A549 (cell line): ENCODE measurements around the gene PNMA8B. TPM values are rescaled to one million over a fixed set of nuclear protein-coding genes. Genes with fewer than 3 reads are reported as not detected.

Source experiments
- ATAC-seq, 2 experiments: fragments of 200-7000 bp in 1 of 2; fragments of >200 bp in 1 of 2; cut with Nextera tagmentation in 1 of 2; cut with Tn5 transposase in 1 of 2; 3 replicates each; pipeline versions ENCODE4 v1.8.0 to v1.9.1; 2018 to 2020; ENCODE audit warnings: mild to moderate bottlenecking in 1 of 2, moderate library complexity in 1 of 2
- CTCF ChIA-PET: fragments of 300-600 bp; sonication (Branson Sonifier 250); formaldehyde crosslinking; extraction: SDS; loops from one replicate; lab custom pipeline; 2021; ENCODE audit warnings: antibody characterized with exemption, inconsistent platforms; lab: Yijun Ruan, JAX
- POLR2A ChIA-PET: fragments of 350-600 bp; formaldehyde crosslinking; extraction: SDS; loops from one replicate; lab custom pipeline; 2021; ENCODE audit warnings: antibody characterized with exemption, inconsistent platforms; lab: Yijun Ruan, JAX
- DNase-seq, 2 experiments: peaks; one replicate each; pipeline versions ENCODE4 v3.0.0 to v3.0.0-alpha.2; 2011 to 2016; ENCODE audit warnings: low read depth in 1 of 2, low spot score in 1 of 2
- FAIRE-seq: peaks from 2 replicates; lab custom pipeline; 2011; peaks lifted over from hg19 to GRCh38; lab: Jason Lieb, UNC
- H3K27ac ChIP-seq, 2 experiments: fragments of >200 bp; sonication (Bioruptor Twin); formaldehyde crosslinking; 3 replicates each; pipeline ENCODE4 v1.5.1; 2016 to 2017
- H3K4me1 ChIP-seq: fragments of >200 bp; sonication (Bioruptor Twin); formaldehyde crosslinking; 3 replicates; pipeline ENCODE4 v1.6.1; 2016
- H3K4me2 ChIP-seq: fragments of >200 bp; sonication (Bioruptor Twin); formaldehyde crosslinking; 3 replicates; pipeline ENCODE4 v1.6.1; 2016
- H3K4me3 ChIP-seq: fragments of >200 bp; sonication (Bioruptor Twin); formaldehyde crosslinking; 3 replicates; pipeline ENCODE4 v1.5.1; 2016
- H3K9me3 ChIP-seq: fragments of >200 bp; sonication (Bioruptor Twin); formaldehyde crosslinking; 3 replicates; pipeline ENCODE4 v1.6.1; 2016
- CBX2 ChIP-seq: fragments of 200-600 bp; sonication (generic); IDR thresholded peaks from 2 replicates; pipeline ENCODE4 v1.6.1; 2016; ENCODE audit warnings: low read depth, mild to moderate bottlenecking, borderline replicate concordance
- CBX8 ChIP-seq: fragments of 200-600 bp; sonication (generic); IDR thresholded peaks from 2 replicates; pipeline ENCODE4 v1.6.1; 2016
- CHD2 ChIP-seq: fragments of 150-350 bp; IDR thresholded peaks from 2 replicates; pipeline ENCODE4 v1.6.1; 2014; ENCODE audit warnings: low read length; ENCODE audit not compliant: partially characterized antibody
- CHD4 ChIP-seq: fragments of 200-600 bp; sonication (generic); IDR thresholded peaks from 2 replicates; pipeline ENCODE4 v1.6.1; 2016; ENCODE audit warnings: antibody characterized with exemption, mild to moderate bottlenecking, borderline replicate concordance
- EHF ChIP-seq: fragments of 250-450 bp; sonication (Bioruptor Pico); IDR thresholded peaks from 2 replicates; pipeline ENCODE4 v1.5.0; 2020; ENCODE audit warnings: mild to moderate bottlenecking
- ESRRA ChIP-seq: fragments of 150-350 bp; IDR thresholded peaks from 2 replicates; pipeline ENCODE4 v1.6.1; 2014; ENCODE audit warnings: mild to moderate bottlenecking, low read length, borderline replicate concordance
- FOXS1 ChIP-seq: fragments of 250-450 bp; sonication (Bioruptor Pico); IDR thresholded peaks from 2 replicates; pipeline ENCODE4 v1.5.0; 2020; ENCODE audit warnings: mild to moderate bottlenecking, moderate library complexity
- GATA3 ChIP-seq: IDR thresholded peaks from 2 replicates; pipeline ENCODE4 v1.6.1; 2012; ENCODE audit warnings: borderline replicate concordance
- HDAC2 ChIP-seq: fragments of 200-600 bp; sonication (generic); IDR thresholded peaks from 2 replicates; pipeline ENCODE4 v1.6.1; 2016
- HEYL ChIP-seq: fragments of 250-450 bp; sonication (Bioruptor Pico); IDR thresholded peaks from 2 replicates; pipeline ENCODE4 v1.8.0; 2021; ENCODE audit warnings: mild to moderate bottlenecking, moderate library complexity
- HOXB13 ChIP-seq: fragments of 250-450 bp; sonication (Bioruptor Pico); IDR thresholded peaks from 2 replicates; pipeline ENCODE4 v1.5.0; 2020; ENCODE audit warnings: low read depth, mild to moderate bottlenecking, moderate library complexity
- KDM1A ChIP-seq: fragments of 200-600 bp; sonication (generic); IDR thresholded peaks from 2 replicates; pipeline ENCODE4 v1.6.1; 2016; ENCODE audit warnings: low read depth, mild to moderate bottlenecking
- KDM5A ChIP-seq: fragments of 200-600 bp; sonication (generic); IDR thresholded peaks from 2 replicates; pipeline ENCODE4 v1.6.1; 2016; ENCODE audit warnings: antibody characterized with exemption, mild to moderate bottlenecking
- MAZ ChIP-seq: fragments of 150-350 bp; IDR thresholded peaks from 2 replicates; pipeline ENCODE4 v1.6.1; 2014; ENCODE audit warnings: antibody characterized with exemption, low read depth, low read length, borderline replicate concordance
- MYC ChIP-seq: IDR thresholded peaks from 2 replicates; pipeline ENCODE4 v1.6.1; 2012; ENCODE audit warnings: mild to moderate bottlenecking, inconsistent platforms, low read length, improper control_type of control experiment, borderline replicate concordance
- POLR2AphosphoS2 ChIP-seq: conservative IDR thresholded peaks from 2 replicates; pipeline ENCODE4 v1.6.1; 2012; ENCODE audit warnings: low read length, improper control_type of control experiment, inconsistent platforms
- RAD21 ChIP-seq, 2 experiments: fragments of >200 bp in 1 of 2; sonication (Bioruptor Twin) in 1 of 2; formaldehyde crosslinking in 1 of 2; IDR thresholded peaks in 1 of 2; conservative IDR thresholded peaks in 1 of 2; 2 replicates in 1 of 2; 3 replicates in 1 of 2; pipeline ENCODE4 v1.6.1; 2012 to 2018; ENCODE audit warnings: inconsistent platforms in 1 of 2
- RCOR1 ChIP-seq: fragments of 150-350 bp; IDR thresholded peaks from 2 replicates; pipeline ENCODE4 v1.6.1; 2014; ENCODE audit warnings: antibody characterized with exemption, low read length, low read depth
- RFX5 ChIP-seq: fragments of 450-650 bp; IDR thresholded peaks from 2 replicates; pipeline ENCODE4 v1.7.1; 2014; ENCODE audit warnings: antibody characterized with exemption, mild to moderate bottlenecking, moderate library complexity
- RNF2 ChIP-seq: fragments of 200-600 bp; sonication (generic); IDR thresholded peaks from 2 replicates; pipeline ENCODE4 v1.6.1; 2016; ENCODE audit warnings: low read depth, mild to moderate bottlenecking, antibody characterized with exemption, moderate library complexity, borderline replicate concordance
- TP53 ChIP-seq: fragments of 250-450 bp; sonication (Bioruptor Pico); IDR thresholded peaks from 2 replicates; pipeline ENCODE4 v1.5.0; 2021; ENCODE audit warnings: mild to moderate bottlenecking, moderate library complexity
- ZFP36 ChIP-seq: fragments of 450-650 bp; IDR thresholded peaks from 2 replicates; pipeline ENCODE4 v1.6.1; 2014; ENCODE audit warnings: borderline replicate concordance; ENCODE audit not compliant: partially characterized antibody
- ZSCAN20 ChIP-seq: fragments of 250-450 bp; sonication (Bioruptor Pico); IDR thresholded peaks from 2 replicates; pipeline ENCODE4 v1.8.0; 2022; ENCODE audit warnings: mild to moderate bottlenecking, moderate library complexity
- WGBS: methylation state at CpG from one replicate; pipeline ENCODE4 v1.1.6; 2017; ENCODE audit errors: missing lambda C conversion rate; 5-methylcytosine and 5-hydroxymethylcytosine counted together
- polyA plus RNA-seq, 4 experiments: library from polyadenylated mRNA; depleted of rRNA in 3 of 4; stranded (reverse); fragments of >200 nt; fragmentation: RNase III in 1 of 4; extraction: RNeasy Plus Mini Kit Qiagen cat#74134 plus additional on column Dnase treatment in 1 of 4; gene quantifications; 2 replicates in 3 of 4; 3 replicates in 1 of 4; pipeline ENCODE4 v1.2.3, GENCODE V29; 2011 to 2017
- TF ChIP-seq, protein P1 (sequence below): IDR thresholded peaks from 2 replicates; pipeline ENCODE4 v1.6.1; 2012; ENCODE audit warnings: low read depth, borderline replicate concordance
- TF ChIP-seq, protein P2 (sequence below): fragments of 450-650 bp; IDR thresholded peaks from 2 replicates; pipeline ENCODE4 v1.6.1; 2014; ENCODE audit warnings: antibody characterized with exemption

PNMA8B gene
- polyA plus RNA-seq, 2 of the 4 experiments (the other 2 are of a cell fraction) = not detected

DNA sequence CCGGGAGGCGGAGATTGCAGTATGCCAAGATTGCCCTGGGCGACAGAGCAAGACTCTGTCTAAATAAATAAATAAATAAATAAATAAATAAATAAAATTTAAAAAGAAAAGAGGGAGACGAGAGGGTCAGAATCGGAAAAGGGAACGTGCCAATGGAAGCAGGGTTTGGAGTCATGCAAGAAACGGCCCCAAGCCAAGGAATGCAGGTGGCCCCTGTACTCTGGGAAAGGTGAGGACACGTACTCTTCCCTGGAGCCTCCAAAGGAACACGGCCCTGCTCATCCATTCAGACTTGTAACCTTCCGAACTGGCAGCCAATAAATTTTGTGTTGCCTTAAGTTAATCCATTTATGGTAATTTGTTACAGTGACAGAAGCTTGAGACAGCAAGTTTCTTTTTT lies 47.1 kb downstream of the PNMA8B start:
- no peak for FAIRE-seq
- ChIA-PET CTCF (interaction anchor here (0.9 to 3.7 kb wide), 10 partner anchors 9 to 168 kb away, joined by 3 to 11 read pairs (median 4); no protein-coding TSS in a partner anchor), POLR2A (no interaction called here)
- no peak overlapping the region for H3K4me2 ChIP-seq
- no peak overlapping the region for H3K4me3 ChIP-seq
- no peak for DNase-seq
- ATAC-seq = no peak
- no peaks in the 10 kb centered on the region for H3K9me3 ChIP-seq
- WGBS = 88% methylated on average over 10 of the region's 10 CpGs
- no peak overlapping the region for H3K27ac ChIP-seq
- H3K4me1 ChIP-seq = no peaks in the 10 kb centered on the region; the same call in 2 of the 3 replicates
- TF ChIP-seq ZSCAN20 (no peak), ZFP36 (no peak), CHD2 (no peak), KDM5A (no peak), MAZ (no peak), KDM1A (no peak), HEYL (CRISPR knock-in tag) (no peak), CBX8 (no peak), ESRRA (no peak)
- TF ChIP-seq, protein P1, sequence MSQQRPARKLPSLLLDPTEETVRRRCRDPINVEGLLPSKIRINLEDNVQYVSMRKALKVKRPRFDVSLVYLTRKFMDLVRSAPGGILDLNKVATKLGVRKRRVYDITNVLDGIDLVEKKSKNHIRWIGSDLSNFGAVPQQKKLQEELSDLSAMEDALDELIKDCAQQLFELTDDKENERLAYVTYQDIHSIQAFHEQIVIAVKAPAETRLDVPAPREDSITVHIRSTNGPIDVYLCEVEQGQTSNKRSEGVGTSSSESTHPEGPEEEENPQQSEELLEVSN = no peak

DNA sequence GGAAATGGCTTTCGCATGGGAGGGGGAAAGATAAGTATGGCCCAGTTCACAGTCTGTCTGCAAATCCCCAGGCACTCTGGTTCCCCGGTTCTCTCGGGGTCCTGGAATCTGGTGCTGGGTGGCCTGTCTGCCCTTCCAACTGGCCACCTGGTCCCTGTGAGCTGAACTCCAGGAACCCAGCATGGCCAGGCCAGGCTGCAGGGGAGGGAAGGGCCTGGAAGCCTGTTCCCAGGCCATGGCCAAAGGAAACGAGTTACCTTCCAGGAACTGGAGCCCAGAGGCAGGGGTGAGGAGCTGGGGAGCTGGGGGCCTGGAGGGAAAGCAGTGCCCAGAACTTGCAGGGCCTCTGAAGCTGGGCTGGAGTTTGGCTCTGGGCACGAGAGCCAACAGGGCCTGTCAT lies 47.8 kb downstream of the PNMA8B start:
- 81% methylated on average over 5 of the region's 5 CpGs for WGBS
- POLR2A ChIA-PET = no interaction called here
- TF ChIP-seq CHD4 (no peak), RNF2 (no peak), RFX5 (no peak), RAD21 (conservative IDR thresholded peaks at IDR 0.05 in 1 of 2, IDR thresholded peaks at IDR 0.05 in 1 of 2) (no peak), EHF (no peak), POLR2AphosphoS2 (no peak), FOXS1 (CRISPR knock-in tag) (no peak), HOXB13 (CRISPR knock-in tag) (no peak), ZFP36 (no peak), GATA3 (no peak), CBX2 (no peak), MYC (no peak), RCOR1 (no peak), HDAC2 (no peak), TP53 (CRISPR knock-in tag) (no peak)
- TF ChIP-seq, protein P2, sequence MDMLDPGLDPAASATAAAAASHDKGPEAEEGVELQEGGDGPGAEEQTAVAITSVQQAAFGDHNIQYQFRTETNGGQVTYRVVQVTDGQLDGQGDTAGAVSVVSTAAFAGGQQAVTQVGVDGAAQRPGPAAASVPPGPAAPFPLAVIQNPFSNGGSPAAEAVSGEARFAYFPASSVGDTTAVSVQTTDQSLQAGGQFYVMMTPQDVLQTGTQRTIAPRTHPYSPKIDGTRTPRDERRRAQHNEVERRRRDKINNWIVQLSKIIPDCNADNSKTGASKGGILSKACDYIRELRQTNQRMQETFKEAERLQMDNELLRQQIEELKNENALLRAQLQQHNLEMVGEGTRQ = no peak
- TF ChIP-seq, protein P1 = no peak
- H3K27ac ChIP-seq = 0 out of 6 replicates have a peak overlapping the region, but pooled peaks of 1 of the 2 experiments have one; percentile 17
- DNase-seq (no peak), FAIRE-seq (no peak), ATAC-seq (0 out of 6 replicates have a peak, but pooled peaks of 1 of the 2 experiments have one; percentile 28)
- CTCF ChIA-PET = interaction anchor here (0.9 to 3.7 kb wide), 10 partner anchors 9 to 371 kb away, joined by 3 to 11 read pairs (median 4); no protein-coding TSS in a partner anchor
- H3K4me1 ChIP-seq = peaks cover 7% of the 10 kb centered on the region
- H3K4me2 ChIP-seq = no peak overlapping the region
- H3K4me3 ChIP-seq = no peak overlapping the region
- H3K9me3 ChIP-seq = no peaks in the 10 kb centered on the region
